GM21381 (cell line): Measurements from ENCODE around the gene ACTG2.
A peak's percentile ranks its signal among the peaks of the same experiment; 100 is the strongest.

ENCODE experiments used
- ATAC-seq: cut with Tn5 transposase; IDR thresholded peaks from one replicate; pipeline ENCODE4 v1.9.1; 2021; ENCODE audit warnings: mild to moderate bottlenecking, moderate library complexity; ENCODE audit not compliant: unreplicated experiment

ACTG2 gene

GRCh38 chr2:73911548-73912208 lies 18.9 kb downstream of the ACTG2 start:
- ATAC-seq, result no peak

- ATAC-seq, result no peak
Measured at GRCh38 chr2:73913414-73914054, 20.7 kb downstream of the ACTG2 start.

GRCh38 chr2:73914667-73915066 lies 21.9 kb downstream of the ACTG2 start:
- no peak for ATAC-seq

GRCh38 chr2:73915437-73915993 lies 22.7 kb downstream of the ACTG2 start:
- ATAC-seq, result no peak

GRCh38 chr2:73916666-73917065 lies 23.9 kb downstream of the ACTG2 start:
- no peak for ATAC-seq

DNA sequence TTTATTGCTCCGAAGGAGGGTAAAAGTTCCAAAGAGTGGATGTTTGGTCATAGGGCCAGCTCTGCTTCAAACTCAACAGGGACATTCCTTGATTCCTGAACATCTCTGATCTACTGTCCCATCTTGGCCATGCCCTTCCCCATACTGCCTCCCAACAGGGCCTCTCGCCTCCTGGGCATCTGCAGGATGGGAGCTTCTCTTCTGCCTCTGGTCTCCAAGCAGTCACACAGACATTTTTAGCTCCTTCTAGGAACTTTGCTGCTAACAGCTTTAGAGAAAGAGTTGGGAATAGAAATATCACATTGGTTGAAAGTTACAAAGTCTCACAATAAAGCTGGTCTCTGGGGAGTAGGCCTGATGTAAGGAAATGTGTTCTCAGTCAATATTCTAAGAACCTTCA lies 24.5 kb downstream of the ACTG2 start:
- no peak for ATAC-seq

DNA sequence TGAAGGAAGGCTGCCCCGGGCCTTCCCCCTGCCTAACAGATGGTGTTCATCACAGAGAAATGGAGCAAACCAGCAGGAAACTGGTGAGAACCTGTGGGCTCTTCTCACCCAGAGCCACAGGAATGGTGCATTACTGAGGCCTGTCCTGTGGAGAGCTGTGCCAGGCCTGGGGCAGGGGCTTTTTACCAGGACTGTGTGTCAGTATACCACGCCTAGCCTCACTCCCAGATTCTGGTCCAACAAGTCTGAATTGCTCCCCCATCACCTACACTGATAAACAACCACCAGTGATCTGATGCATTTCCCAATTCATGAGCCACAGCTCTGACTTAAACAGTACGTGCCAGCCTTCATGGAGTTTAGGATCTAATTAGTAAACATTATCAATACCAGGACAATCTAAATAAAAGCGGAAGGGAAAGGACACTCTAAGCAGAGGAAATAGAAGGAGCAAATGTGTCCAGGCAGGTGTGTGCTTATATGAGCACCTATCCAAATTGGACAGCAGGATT lies 24.9 kb downstream of the ACTG2 start:
- ATAC-seq, result no peak

- ATAC-seq, result no peak
Measured at GRCh38 chr2:73918856-73919255, 26.0 kb downstream of the ACTG2 start.

GRCh38 chr2:73919596-73920228 lies 26.9 kb downstream of the ACTG2 start:
- no peak for ATAC-seq

DNA sequence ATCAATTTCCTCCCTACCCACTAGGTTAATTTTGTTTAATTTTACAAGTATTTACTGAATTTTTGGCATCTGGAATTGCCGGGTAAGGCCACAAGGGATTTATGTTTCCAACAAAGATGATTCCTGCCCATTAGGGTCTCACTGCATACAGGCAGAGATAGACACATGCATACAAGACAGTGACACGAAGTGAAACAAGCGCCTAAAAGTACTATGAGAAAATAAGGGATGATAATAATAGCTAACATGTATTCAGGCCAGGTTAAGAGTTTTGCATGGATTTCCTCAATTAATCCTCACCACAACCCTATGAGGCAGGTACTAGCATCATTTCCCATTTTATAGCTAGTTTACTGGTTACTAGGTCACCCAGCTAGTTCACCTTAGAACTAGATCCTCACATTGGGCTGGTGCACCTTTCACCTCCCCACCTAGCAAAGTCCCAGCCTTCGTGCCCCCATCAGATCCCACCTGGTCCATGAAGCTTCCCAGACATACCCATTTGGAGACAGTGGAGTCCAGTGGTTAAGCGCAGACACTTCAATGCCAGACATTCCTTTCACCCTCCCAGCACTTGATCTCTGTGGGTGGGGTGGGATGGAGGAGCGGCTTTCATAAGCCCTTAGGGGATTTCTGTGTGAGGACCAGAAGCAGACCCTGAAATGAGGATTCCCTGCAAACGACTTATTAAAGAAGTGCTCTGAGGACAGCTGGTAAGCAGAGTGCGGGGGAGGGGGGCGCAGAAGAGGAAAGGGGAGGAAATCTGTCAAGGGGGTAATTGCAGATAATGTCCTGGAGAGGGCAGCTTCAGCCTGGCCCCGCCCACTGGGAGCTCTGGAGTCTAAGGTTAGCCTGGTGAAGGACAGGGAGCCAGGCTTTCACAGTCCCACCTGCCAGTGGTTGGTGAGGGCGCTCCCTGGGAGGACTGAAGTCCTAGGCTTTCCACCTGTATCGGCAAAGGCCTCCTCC lies 28.1 kb downstream of the ACTG2 start:
- no peak for ATAC-seq

DNA sequence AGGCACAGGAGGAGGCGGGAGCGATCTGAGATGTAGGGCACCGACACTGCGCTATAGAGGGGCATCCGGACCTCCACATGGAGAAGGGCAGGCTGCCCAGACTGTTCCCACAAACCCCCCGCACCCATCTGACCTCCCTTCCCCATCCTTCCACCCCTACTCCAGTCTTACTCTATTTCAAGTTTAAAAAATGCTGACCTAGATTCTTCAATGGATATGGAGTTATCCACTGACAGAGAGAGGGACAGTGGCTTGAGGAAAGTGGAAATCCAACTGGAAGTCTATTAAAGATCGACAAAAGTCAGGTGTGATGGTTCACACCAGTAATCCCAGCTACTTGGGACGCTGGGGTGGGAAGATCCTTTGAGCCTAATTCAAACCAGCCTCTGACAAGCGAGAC lies 28.8 kb downstream of the ACTG2 start:
- no peak for ATAC-seq

DNA sequence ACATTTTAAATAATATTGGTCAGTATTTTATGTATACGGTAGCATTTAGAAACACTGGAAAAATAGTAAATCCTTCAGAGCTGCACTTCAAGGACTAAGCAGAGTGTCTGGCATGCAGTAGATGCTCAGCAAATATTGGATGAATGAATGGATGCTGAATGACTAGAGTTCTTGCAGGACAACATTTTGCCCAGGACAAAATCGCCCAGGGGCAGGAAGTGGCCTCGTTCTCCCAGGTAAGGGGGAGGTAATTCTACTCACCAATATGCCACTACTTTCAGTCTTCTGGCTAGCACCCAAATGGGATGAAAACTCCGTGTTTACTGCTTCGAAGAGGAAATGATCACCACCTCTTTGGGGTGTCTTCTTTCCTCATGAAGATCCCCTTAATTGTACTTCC lies 29.9 kb downstream of the ACTG2 start:
- no peak for ATAC-seq

GRCh38 chr2:73925033-73925704 lies 32.4 kb downstream of the ACTG2 start:
- ATAC-seq, result no peak

- ATAC-seq, result no peak
Measured at GRCh38 chr2:73925853-73926492, 33.2 kb downstream of the ACTG2 start.

DNA sequence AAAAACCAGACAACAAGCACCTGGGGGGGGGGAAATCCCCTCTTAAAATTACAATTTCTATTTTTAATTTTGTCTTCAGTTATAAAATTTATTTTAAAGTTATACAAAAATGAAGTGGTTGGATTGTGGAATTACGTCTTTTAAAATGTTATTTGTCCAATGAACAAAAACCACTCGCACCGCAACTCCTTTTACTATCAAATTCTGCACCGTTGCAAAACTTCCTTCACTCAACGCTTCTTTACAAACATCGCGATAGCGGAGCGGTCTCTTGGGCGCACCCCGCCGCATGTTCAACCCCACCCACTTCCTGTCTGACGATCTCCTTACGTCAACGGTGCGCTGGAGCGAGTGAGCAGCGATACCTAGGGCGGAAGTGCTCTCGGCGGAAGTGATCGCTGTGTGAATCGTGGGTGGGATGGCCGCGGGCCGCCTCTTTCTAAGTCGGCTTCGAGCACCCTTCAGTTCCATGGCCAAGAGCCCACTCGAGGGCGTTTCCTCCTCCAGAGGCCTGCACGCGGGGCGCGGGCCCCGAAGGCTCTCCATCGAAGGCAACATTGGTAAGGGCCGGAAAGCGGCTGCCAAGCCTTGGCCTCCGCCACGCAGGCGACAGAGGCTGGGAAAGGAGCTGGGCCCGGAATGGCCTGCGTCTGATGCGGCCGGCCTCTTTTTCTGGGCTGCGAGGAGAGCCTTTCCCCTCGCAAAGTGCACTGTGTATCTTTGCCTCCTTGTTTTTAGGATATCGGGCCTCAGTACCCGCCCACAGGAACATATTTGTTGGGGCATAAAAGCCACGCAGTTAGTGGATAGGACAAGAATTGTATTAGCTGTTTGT lies 33.9 kb downstream of the ACTG2 start, which contains the start of gene DGUOK:
Gene DGUOK, plus strand, starts transcription at position 388 of the 835 bp plus-strand sequence. Its CDS starts 31 bp downstream, at position 419.
- ATAC-seq, result peak; percentile 100

DNA sequence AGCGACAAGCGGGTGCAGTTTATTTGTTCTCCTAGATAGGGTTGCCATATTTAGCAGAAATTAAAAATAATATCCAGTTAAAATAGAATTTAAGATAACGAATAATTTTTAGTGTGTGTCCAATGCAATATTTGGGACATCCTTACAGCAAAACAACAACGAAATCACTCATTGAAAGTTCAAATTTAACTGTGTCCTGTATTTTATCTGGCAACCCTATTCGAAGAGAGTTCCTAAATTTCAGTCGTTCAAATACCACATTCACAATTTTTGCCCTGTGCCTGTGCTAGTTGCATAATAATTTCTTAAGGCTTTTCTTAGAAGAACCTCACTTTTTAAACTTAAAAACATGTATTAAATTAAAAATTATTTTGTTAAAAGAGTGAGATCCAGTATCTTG lies 34.5 kb downstream of the ACTG2 start:
- no peak for ATAC-seq

DNA sequence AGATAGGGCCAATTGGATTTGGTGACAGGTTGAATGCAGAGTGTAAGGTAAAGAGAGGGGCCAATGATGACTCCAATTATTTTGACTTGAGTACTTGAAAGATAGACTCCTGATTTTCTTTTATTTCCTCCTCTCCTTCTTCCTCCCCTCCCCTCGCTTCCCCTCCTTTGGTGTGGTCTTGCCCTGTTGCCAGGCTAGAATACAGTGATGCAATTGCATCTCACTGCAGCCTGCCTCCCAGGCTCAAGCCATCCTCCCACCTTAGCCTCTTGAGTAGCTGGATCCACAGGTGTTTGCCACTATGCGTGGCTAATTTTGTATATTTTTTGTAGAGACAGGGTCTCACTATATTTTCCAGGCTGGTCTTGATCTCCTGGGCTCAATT lies 36.1 kb downstream of the ACTG2 start:
- ATAC-seq, result no peak

- ATAC-seq, result no peak
Measured at GRCh38 chr2:73930386-73930785, 37.6 kb downstream of the ACTG2 start.
